B cell (primary cell): ENCODE measurements around the gene ACTN1.

Experiments
- CTCF ChIP-seq: fragments of 200-600 bp; IDR thresholded peaks from one replicate; pipeline ENCODE4 v1.8.0; 2022; ENCODE audit warnings: antibody characterized with exemption, mild to moderate bottlenecking
- EZH2 ChIP-seq: IDR thresholded peaks from 2 replicates; pipeline ENCODE4 v1.6.1; 2012; ENCODE audit warnings: borderline replicate concordance, low read depth, mild to moderate bottlenecking, moderate library complexity, low read length; ENCODE audit not compliant: insufficient read depth, poor library complexity, severe bottlenecking

GRCh38 chr14:68916358-68916941, 62.7 kb downstream of the ACTN1 start:
- no peak for TF ChIP-seq CTCF
- no peak for TF ChIP-seq EZH2
